Neutrophil (primary cell): ENCODE results near the gene SEMA3C.

Source experiments
- H3K27ac ChIP-seq: fragments of 200-600 bp; sonication (generic); 2 replicates; pipeline ENCODE4 v1.5.1; 2016; ENCODE audit warnings: mild to moderate bottlenecking, moderate library complexity
- H3K27me3 ChIP-seq: fragments of 200-600 bp; sonication (generic); 2 replicates; pipeline ENCODE4 v1.6.0; 2016; ENCODE audit warnings: mild to moderate bottlenecking
- H3K36me3 ChIP-seq: fragments of 200-600 bp; sonication (generic); 2 replicates; pipeline ENCODE4 v1.5.1; 2017
- H3K4me1 ChIP-seq, 2 experiments: fragments of 200-600 bp in 1 of 2; sonication (generic) in 1 of 2; 1 replicate in 1 of 2; 2 replicates in 1 of 2; pipeline versions ENCODE4 v1.5.1 to v1.6.1; 2013 to 2016; ENCODE audit warnings: low read depth in 1 of 2, low read length in 1 of 2, mild to moderate bottlenecking in 1 of 2, moderate library complexity in 1 of 2; ENCODE audit not compliant: control insufficient read depth in 1 of 2, insufficient read depth in 1 of 2
- H3K4me3 ChIP-seq, 2 experiments: fragments of 200-600 bp in 1 of 2; sonication (generic) in 1 of 2; 1 replicate in 1 of 2; 2 replicates in 1 of 2; pipeline ENCODE4 v1.5.1; 2013 to 2016; ENCODE audit warnings: low read depth in 1 of 2, low read length in 1 of 2, mild to moderate bottlenecking in 1 of 2, moderate library complexity in 1 of 2
- H3K9me3 ChIP-seq: fragments of 200-600 bp; sonication (generic); 2 replicates; pipeline ENCODE4 v1.5.1; 2016
- CTCF ChIP-seq: fragments of 200-600 bp; sonication (generic); IDR thresholded peaks from 2 replicates; pipeline ENCODE4 v1.5.1; 2016; ENCODE audit warnings: antibody characterized with exemption

Gene SEMA3C

DNA sequence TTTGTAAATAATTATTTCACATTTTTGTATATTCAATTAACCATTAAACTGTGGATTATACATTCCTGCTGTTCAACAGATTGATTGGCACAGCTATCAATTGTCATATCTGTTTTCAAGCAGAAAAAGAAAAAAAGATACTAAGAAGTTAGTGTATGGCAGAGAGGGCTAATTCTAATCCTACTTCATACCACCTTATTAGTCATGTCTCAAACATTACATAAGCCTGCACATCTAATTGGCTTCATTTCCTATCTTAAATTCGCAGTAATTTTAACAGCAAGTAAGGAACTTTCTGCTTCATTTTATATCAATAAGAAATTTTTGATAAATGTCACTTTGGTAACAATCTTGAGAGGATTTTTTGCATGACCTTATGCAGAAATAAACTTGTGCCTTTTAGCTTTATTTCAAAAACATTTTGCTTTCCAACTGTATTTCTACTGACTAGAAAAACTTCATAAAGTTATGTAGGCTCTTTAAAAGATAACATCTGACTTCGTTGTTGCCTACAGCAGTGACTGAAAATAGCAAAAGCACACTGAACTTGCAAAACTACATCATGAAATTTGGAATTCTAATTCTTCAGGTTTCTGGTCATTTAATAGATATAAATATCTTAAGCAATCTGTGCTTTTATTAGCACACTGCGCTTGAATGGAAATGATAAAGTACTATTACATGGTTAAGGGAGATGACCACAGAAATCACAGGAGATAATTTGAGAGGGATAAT lies 111.5 kb downstream of the SEMA3C start:
- Histone ChIP-seq H3K4me1 (no peaks in the 10 kb centered on the region), H3K27ac (no peak overlapping the region), H3K9me3 (no peaks in the 10 kb centered on the region), H3K36me3 (no peaks in the 10 kb centered on the region), H3K27me3 (no peaks in the 10 kb centered on the region), H3K4me3 (no peak overlapping the region)
- no peak for TF ChIP-seq CTCF

GRCh38 chr7:80806663-80807062 lies 112.2 kb downstream of the SEMA3C start:
- H3K4me3 ChIP-seq, result no peak overlapping the region
- H3K27ac ChIP-seq, result no peak overlapping the region
- H3K9me3 ChIP-seq, result no peaks in the 10 kb centered on the region
- no peaks in the 10 kb centered on the region for H3K36me3 ChIP-seq
- no peaks in the 10 kb centered on the region for H3K27me3 ChIP-seq
- H3K4me1 ChIP-seq, result no peaks in the 10 kb centered on the region
- TF ChIP-seq CTCF, result no peak

DNA sequence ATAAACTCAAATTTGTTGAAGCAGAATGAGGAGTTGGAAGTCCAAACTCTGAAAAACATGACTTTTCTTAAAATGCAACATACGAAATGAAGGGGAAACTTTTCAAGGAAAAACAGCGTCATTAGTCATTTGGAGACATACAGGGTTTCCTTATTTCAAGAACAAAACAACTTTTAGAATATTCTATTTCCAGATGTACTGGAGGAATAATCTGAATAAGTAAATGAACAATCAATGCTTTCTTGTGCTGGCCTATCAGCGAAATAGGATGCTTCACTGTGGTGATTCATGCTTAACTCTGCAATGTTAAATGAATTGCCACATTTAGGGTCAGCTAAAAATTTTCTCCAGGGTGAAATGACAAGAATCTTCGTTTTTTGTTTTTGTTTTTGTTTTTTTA lies 114.3 kb downstream of the SEMA3C start:
- Histone ChIP-seq H3K27me3 (no peaks in the 10 kb centered on the region), H3K4me1 (no peaks in the 10 kb centered on the region), H3K27ac (no peak overlapping the region), H3K4me3 (no peak overlapping the region), H3K36me3 (no peaks in the 10 kb centered on the region), H3K9me3 (no peaks in the 10 kb centered on the region)
- TF ChIP-seq CTCF, result no peak

DNA sequence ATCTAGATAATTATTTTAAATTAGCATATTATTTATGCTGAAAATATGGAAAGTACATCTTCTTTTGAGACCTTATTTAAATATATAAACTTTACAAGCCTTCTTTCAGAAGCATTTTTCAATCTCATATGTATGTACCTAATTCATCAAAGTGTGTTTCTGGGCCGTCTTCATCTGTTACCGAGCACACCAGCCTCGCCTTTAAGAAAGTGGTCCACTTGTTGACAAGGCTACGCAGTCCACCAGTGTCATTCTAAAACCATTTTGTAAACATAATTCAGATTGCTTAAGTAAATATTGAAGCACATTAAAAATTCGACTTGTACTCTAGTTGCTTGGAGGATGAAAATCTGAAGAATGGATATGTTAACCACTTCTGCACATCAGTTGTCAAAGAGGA lies 116.3 kb downstream of the SEMA3C start:
- H3K4me1 ChIP-seq, result no peaks in the 10 kb centered on the region
- no peak overlapping the region for H3K27ac ChIP-seq
- no peaks in the 10 kb centered on the region for H3K9me3 ChIP-seq
- no peak for TF ChIP-seq CTCF
- no peaks in the 10 kb centered on the region for H3K36me3 ChIP-seq
- H3K4me3 ChIP-seq, result no peak overlapping the region
- H3K27me3 ChIP-seq, result no peaks in the 10 kb centered on the region

DNA sequence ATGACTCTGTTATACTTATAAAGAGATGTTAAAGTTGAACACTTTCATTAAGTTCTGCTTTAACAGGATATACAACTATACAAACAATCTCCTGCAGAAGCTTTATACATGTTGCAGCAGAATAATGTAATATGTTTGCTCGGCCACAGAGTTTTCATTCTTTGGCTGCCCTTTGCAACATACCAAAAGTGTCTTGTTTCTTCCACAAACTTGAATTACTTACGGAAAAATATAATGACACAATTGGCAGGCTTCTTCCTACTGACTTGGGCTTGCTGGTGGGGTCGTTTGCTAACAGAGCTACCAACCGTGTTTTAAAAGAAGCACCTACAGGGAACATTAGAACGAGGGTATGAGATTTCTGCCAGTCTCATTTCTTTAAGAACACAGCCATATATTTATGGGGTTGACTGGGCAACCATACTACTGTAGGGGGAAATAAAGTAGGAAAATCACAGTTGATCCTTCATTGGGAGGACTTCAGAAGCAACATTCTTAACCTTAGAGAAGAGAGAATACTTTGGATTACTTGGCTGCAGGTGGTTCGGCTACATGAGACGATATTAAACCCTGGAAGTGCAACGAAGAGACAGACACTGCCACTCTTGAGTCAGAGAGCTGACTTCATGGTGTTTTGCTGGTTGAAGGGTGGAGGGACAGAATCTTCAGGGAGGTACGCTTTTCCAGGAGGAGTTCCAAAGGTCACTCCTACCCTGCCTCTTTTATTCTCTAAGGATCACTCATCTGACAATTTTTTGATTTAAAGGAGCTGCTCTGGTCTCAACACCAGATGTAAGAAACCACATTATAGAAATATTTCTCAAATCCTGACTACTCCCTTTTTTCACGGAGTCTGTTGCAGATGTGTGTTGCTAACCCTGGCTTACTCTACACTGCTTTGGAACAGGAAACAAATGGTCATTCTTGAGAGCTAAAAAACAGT lies 123.9 kb downstream of the SEMA3C start:
- no peak for TF ChIP-seq CTCF
- H3K4me3 ChIP-seq, result no peak overlapping the region
- no peaks in the 10 kb centered on the region for H3K27me3 ChIP-seq
- no peaks in the 10 kb centered on the region for H3K4me1 ChIP-seq
- H3K9me3 ChIP-seq, result no peaks in the 10 kb centered on the region
- no peak overlapping the region for H3K27ac ChIP-seq
- no peaks in the 10 kb centered on the region for H3K36me3 ChIP-seq
